Measurements from ENCODE around the gene MEIS3.

The MEIS3 gene

GRCh38 chr19:47445527-47445926 is 26.2 kb upstream of the MEIS3 start:
- no peak for ATAC-seq (ENCODE audit: low read depth)
- no peak overlapping the region for H3K4me3 ChIP-seq (ENCODE audit: severe bottlenecking)
- peaks cover 3% of the 10 kb centered on the region for H3K4me1 ChIP-seq (ENCODE audit: insufficient read depth, poor library complexity, severe bottlenecking)
- no peak for DNase-seq (ENCODE audit: low spot score)
- TF ChIP-seq CTCF (IDR thresholded peaks at IDR 0.05; ENCODE audit: poor library complexity, severe bottlenecking) = no peak
- H3K9me3 ChIP-seq (ENCODE audit: severe bottlenecking) = no peaks in the 10 kb centered on the region
- no peak overlapping the region for H3K27ac ChIP-seq (ENCODE audit: poor library complexity, severe bottlenecking)
- no peaks in the 10 kb centered on the region for H3K36me3 ChIP-seq (ENCODE audit: low read depth)
- peaks cover 23% of the 10 kb centered on the region for H3K27me3 ChIP-seq (ENCODE audit: insufficient read depth, poor library complexity, severe bottlenecking)

GRCh38 chr19:47444388-47444821 is 25.1 kb upstream of the MEIS3 start:
- H3K36me3 ChIP-seq (ENCODE audit: low read depth) = no peaks in the 10 kb centered on the region
- ATAC-seq (ENCODE audit: low read depth) = no peak
- no peak for TF ChIP-seq CTCF (IDR thresholded peaks at IDR 0.05; ENCODE audit: poor library complexity, severe bottlenecking)
- peaks cover 23% of the 10 kb centered on the region for H3K27me3 ChIP-seq (ENCODE audit: insufficient read depth, poor library complexity, severe bottlenecking)
- no peak overlapping the region for H3K4me3 ChIP-seq (ENCODE audit: severe bottlenecking)
- no peaks in the 10 kb centered on the region for H3K9me3 ChIP-seq (ENCODE audit: severe bottlenecking)
- H3K4me1 ChIP-seq (ENCODE audit: insufficient read depth, poor library complexity, severe bottlenecking) = peaks cover 3% of the 10 kb centered on the region
- DNase-seq (ENCODE audit: low spot score) = no peak
- no peak overlapping the region for H3K27ac ChIP-seq (ENCODE audit: poor library complexity, severe bottlenecking)

DNA sequence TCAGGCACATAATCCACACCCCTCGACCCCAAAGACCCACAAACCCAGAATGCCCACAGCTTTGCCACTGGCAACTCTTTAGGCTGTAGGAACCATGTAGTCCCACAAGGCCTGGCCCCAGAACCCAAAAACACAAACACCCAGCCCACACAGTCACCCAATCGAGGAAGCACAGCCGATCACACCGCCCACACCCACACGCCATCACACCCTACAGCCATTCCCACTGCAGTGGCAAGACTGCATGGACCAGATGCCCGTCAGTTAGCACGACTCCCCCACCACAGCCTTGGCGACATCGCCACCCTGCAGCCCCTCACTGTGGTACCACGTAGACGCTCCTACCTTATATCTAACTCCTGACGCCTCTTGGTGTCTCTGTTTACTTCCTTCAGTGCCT is 24.0 kb upstream of the MEIS3 start:
- Histone ChIP-seq H3K27me3 (ENCODE audit: insufficient read depth, poor library complexity, severe bottlenecking) (peaks cover 15% of the 10 kb centered on the region), H3K4me3 (ENCODE audit: severe bottlenecking) (no peak overlapping the region), H3K36me3 (ENCODE audit: low read depth) (no peaks in the 10 kb centered on the region), H3K27ac (ENCODE audit: poor library complexity, severe bottlenecking) (no peak overlapping the region), H3K9me3 (ENCODE audit: severe bottlenecking) (no peaks in the 10 kb centered on the region), H3K4me1 (ENCODE audit: insufficient read depth, poor library complexity, severe bottlenecking) (peaks cover 3% of the 10 kb centered on the region)
- ATAC-seq (ENCODE audit: low read depth) (no peak), DNase-seq (ENCODE audit: low spot score) (no peak)
- TF ChIP-seq CTCF (IDR thresholded peaks at IDR 0.05; ENCODE audit: poor library complexity, severe bottlenecking) = no peak

DNA sequence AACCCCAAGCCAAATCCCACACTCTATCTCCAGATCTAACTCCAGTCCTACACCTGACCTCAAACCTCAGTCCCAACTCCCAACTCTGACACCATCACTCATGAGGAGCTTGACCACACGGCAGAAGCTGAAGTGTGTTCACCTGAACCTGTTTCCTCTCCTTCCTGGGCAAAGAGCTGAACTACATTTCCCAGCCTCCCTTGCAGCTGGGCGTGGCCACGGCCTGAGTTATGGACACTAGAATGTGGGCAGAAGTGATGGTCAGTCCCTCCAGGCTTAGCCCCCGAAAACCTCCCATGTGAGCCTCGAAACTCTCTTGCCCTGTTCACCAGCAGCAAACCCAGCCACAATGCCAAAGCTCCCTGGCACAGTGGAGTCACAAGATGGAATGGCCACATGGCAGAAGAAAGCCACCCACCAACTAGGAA is 19.5 kb upstream of the MEIS3 start:
- no peaks in the 10 kb centered on the region for H3K36me3 ChIP-seq (ENCODE audit: low read depth)
- TF ChIP-seq CTCF (IDR thresholded peaks at IDR 0.05; ENCODE audit: poor library complexity, severe bottlenecking) = no peak
- H3K4me3 ChIP-seq (ENCODE audit: severe bottlenecking) = no peak overlapping the region
- H3K4me1 ChIP-seq (ENCODE audit: insufficient read depth, poor library complexity, severe bottlenecking) = no peaks in the 10 kb centered on the region
- peak; percentile 46; the same call in 1 of the 3 replicates for ATAC-seq (ENCODE audit: low read depth)
- H3K27ac ChIP-seq (ENCODE audit: poor library complexity, severe bottlenecking) = no peak overlapping the region
- DNase-seq (ENCODE audit: low spot score) = no peak
- no peaks in the 10 kb centered on the region for H3K27me3 ChIP-seq (ENCODE audit: insufficient read depth, poor library complexity, severe bottlenecking)
- H3K9me3 ChIP-seq (ENCODE audit: severe bottlenecking) = no peaks in the 10 kb centered on the region

DNA sequence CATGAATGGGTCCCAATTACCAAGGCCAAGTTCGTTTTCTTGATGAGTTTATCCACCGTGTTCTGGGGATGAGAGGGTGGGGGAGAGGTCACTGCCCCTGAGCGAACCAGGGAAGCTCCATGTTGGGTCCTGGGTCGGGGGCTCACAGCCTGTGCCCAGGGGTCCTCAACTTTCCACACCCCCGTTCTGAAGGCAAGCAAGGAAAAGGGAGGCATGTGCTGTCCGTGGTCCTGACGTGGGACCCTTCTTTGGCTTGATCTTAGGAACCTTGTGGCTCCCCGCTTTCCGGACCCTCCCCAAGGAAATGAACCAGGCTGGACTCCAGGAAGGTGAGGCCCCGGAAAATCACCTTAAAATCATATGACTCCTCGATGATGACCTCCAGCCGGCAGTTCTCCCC is 18.2 kb upstream of the MEIS3 start:
- DNase-seq (ENCODE audit: low spot score) = no peak
- no peak for ATAC-seq (ENCODE audit: low read depth)
- H3K4me3 ChIP-seq (ENCODE audit: severe bottlenecking) = no peak overlapping the region
- no peak for TF ChIP-seq CTCF (IDR thresholded peaks at IDR 0.05; ENCODE audit: poor library complexity, severe bottlenecking)
- H3K4me1 ChIP-seq (ENCODE audit: insufficient read depth, poor library complexity, severe bottlenecking) = no peaks in the 10 kb centered on the region
- no peaks in the 10 kb centered on the region for H3K9me3 ChIP-seq (ENCODE audit: severe bottlenecking)
- H3K36me3 ChIP-seq (ENCODE audit: low read depth) = no peaks in the 10 kb centered on the region
- H3K27me3 ChIP-seq (ENCODE audit: insufficient read depth, poor library complexity, severe bottlenecking) = no peaks in the 10 kb centered on the region
- no peak overlapping the region for H3K27ac ChIP-seq (ENCODE audit: poor library complexity, severe bottlenecking)
